ENCODE measurements around the gene GTF3C5.
"Not testable (repeated sequence)": the region's sequence is repeated elsewhere in the genome, so short reads cannot be mapped to it uniquely, and the experiment has no call there.

Gene GTF3C5

DNA sequence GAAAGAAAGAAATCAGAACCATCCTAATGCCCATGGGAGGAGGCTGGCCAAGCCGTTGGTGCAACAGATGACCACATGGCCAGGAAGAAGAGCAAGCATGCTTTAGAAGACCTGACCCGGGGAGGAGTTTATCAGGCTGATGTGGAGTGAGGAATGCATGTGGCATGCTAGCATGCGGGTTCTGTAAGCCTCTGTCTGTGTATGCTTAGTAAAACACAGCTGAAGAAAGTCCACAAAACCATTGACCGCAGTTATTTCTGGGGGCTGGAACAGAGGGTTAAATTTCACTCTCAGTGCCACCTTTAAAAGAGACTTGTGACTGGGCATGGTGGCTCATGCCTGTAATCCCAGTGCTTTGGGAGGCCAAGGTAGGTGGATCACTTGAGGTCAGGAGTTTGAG lies 33.2 kb upstream of the GTF3C5 start:
- DNase-seq: no peak

DNA sequence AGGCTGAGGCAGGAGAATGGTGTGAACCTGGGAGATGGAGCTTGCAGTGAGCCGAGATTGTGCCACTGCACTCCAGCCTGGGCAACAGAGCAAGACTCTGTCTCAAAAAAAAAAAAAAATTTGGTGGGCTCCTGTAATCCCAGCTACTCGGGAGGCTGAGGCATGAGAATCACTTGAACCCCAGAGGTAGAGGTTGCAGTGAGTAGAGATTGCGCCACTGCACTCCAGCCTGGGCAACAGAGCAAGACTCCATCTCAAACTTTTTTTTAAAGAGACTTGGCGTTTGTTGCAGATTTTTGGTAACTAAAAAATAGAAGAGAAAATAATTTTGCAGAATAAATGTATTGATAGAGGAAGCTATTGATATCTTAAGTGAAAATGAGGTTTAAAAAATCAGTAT lies 32.6 kb upstream of the GTF3C5 start:
- DNase-seq: not testable (repeated sequence)

DNA sequence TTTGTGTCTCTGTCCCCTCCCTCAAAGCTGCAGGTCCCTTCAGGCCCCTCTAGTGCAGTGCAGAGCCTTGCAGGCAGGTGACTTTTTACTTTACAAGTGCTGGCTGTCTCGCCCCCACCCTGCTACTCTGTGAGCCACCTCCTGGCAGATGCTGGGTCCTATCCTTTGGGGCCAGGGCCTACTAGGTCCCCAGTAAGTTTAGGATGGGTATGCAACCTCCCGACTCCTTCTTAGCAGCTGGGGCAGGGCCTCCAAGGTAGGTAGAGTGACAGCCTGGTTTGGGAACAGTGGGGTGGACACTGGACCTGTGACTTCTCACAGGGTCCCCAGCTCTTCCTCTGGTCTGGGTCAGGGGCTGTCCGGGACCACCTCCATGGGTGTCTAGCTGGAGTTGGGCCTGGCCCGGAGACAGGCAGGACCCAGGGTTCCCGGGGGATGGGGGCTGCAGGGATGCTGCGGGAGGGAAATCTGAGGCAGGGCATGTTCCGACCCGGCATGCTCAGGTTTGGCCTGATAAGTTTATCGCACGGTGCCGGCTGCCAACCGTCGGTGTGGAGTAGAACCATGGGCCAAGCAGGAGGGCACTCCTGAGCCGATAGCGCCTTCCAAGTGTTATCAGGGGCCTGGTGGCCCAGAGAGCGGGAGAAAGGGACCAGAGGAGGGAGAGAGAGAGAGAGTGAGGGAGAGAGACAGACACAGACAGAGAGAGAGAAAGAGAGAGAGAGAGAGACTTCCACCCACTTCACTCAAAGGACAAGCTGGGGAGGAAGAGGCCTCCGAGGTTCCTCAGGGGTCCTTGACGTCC lies 31.8 kb upstream of the GTF3C5 start:
- DNase-seq: no peak

DNA sequence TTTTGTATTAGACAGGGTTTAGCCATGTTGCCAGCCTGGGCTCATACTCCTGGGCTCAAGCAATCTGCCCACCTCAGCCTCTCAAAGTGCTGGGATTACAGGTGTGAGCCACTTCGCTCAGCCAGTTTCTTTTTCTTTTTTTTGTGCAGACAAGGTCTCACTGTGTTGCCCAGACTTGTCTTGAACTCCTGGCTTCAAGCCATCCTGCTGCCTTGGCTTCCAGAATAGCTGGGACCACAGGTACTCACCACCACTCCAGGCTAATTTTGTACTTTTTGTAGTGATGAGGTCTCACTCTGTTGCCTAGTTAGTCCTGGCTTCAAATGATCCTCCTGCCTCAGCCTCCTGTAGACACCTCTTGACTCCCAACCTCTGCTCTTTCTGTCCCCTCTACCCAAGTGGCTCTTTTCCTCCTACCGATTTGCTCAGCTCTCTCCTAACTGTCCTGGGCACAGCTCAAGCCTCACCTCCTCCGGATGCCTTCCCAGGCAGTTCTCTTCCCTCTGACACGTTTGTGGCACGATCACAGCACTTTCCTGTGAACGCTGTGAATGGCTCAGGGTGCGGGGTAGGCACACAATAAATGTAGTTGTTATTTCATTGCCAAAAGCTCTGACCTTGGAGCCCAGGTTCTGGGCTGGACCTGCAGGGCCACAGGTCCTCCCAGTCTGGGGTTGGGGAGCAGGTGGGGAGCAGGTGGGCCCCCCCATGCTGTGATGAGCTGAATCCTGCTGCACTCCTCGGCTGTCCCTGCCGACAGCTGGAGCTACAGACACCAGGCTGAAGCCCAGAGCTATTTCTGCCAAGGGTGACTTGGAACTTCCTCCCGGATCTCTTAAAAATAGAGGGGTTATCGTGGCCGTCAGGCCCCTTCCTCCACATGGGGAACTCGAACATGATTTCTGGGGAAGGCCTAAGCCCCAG lies 28.4 kb upstream of the GTF3C5 start:
- DNase-seq: no peak

DNA sequence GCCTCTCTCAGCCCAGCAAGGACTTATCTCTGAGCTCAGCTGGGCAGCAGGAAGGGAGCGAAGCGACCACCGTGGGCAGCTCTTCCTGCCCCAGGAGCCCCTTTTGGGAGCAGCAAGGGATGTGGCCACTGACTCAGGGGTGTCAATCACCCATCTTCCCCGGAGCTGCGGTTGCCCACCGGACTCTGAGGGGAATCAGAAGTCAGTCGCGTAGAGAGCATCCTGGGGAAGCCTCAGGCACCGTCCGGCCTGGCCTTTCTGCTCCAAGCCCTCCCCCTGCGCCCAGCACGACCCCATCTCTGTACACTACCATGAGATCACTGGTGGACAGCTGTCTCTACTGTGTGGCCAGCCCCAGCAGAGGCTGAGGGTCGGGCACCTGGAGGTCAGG lies 27.7 kb upstream of the GTF3C5 start:
- no peak for DNase-seq

DNA sequence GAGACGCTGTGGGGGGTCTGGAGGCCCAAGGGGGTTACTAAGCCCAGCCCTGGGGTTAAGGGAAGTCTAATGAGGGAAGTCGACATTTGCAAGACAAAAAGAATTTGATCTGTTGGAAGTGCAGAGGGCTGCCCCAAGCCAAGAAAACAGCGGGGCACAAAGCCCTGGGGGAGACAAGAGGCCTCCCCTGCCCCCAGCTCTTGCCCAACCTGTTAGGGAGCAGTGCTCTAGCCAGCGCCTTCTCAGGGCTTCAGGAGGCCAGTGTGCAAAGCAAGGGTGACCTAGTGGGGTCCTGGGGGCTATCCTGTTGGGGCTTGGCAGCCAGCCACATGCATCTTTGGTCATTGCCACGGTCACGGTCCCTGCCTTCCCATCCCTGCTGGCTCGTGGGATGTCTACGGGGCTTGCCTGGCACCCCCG lies 27.1 kb upstream of the GTF3C5 start:
- DNase-seq: no peak

DNA sequence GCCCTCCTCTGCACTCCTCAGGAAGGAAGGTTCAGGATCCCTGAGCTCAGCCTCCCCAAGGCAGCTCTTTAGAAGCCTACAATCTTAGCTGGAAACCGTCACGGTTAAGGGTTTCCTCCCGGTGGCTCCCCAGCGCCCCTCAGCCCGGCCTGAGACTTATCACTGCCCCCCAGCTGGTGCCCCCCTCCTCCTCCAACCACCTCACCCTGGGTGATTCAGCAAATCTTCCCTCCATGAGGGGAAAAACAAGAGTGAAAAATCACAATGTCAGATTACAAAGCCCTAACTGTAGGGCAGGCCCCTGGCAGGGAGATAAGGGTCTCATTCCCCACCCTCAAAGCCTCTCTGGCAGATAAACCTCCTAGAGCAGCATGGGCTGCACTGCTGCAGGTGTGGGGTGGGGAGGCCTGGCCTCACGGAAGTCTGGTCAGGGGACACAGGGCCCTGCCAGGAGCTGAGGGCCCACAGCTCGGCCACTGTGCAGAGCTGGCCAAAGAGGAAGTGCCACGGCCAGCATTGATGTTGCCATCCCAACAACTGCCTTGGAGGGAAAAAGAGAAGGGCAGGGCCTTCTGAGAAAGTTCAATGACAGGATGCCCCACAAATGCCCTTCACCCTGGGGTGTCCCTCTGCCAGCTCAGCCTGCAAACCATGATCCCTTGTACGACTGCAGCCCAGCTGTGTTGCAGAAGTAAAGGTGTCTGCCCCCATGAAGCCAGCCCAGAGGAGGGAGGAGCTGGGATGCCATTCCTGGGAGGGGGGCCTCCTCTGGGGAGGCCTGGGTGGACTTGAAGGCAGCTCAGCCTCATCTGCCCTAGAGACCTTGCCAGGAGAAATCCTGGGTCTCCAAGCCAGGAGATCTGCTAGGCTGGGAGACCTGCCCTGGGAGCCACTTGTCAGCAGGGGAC lies 26.5 kb upstream of the GTF3C5 start:
- DNase-seq: no peak

DNA sequence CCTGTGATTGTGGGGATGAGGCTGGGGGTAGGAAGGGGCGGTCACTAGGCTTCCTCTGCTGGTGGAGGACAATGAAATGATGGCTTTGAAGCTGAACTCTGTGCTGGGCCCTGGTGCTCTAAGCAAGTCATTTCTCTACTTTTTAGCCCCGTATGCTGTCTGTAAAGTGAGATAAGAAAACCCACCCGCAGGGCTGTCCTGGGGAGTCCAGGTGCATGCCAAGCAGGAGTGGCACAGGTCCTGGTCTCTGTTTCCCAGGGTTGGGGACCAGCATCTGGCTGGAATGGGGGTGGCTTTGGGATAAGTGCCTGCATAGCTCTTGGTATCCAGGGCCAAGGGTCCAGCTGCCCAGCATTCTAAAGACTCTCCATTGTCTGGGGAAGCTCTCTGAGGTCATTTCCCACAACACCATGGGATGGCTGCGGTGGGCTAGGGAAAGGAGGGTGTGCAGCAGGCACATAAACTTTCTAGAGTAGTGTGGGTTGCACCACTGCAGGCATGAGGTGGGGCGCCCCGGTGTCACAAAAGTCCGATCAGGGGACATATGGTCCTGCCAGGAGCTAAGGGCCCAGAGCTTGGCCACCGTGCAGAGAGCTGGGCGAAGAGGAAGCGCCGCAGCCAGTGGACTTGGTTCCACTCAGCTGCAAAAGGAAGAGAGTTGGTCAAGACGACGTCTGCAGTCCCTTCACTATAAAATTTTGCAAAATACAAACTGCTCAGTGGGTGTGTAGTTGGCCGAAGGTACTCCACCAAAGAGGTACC lies 25.6 kb upstream of the GTF3C5 start:
- DNase-seq: no peak

DNA sequence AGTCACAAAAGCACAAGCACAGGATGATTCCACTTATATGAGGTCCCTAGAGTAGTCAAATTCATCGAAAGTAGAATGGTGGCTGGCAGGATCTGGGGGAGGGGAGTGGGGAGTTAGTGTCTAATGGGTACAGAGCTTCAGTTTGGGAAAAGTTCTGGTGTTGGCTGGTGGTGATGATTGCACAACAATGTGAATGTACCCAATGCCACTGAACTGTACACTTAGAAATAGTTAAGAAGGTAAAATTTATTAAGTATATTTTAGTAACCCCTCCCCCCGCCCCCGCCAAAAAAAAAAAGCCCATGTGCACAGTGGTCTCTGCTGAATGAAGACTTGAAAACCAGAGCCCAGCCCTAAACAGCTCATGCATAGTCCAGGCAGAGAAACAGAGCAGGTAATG lies 24.8 kb upstream of the GTF3C5 start:
- no peak for DNase-seq

DNA sequence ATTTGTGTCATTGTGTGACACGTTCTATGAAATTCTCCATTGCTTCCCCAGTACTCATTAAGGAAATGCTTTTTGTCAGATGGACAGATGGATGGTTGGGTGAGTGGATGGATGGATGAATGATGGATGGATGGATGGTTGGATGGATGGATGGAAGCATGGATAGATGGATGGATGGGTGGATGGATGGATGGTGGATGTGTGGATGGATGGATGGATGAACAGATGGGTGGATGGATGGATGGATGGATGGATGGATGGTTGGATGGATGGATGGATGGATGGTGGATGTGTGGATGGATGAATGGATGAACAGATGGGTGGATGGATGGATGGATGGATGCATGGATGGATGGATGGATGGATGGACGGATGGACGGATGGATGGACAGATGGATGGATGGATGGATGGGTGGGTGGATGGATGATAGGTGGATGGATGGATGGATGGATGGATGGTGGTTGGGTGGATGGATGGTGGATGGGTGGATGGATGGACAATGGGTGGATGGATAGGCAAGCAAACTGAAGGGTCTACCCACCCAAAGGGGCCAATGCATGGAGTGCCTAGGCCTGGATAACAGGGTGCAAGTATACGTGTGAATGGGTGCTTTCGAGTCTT lies 24.0 kb upstream of the GTF3C5 start:
- no peak for DNase-seq

DNA sequence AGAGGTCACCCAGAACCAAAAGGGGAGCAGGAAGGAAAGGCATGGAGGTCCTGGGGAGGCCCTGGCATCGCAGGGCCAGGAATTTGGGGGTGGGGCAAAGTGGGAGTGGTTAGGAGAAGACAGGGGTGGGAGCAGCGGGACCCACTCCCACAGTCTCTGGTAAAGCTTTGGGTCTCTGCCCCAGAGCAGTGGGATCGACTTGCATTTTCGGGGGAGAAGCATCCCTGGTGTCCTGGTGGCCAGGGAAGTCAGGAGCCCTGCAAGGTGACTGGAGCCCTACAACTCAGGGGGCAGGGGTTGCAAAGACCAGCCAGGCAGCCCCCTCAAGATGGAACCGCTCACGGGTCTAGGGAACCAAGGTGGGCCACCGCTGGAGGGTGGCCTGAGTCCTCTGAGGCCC lies 22.4 kb upstream of the GTF3C5 start:
- no peak for DNase-seq

DNA sequence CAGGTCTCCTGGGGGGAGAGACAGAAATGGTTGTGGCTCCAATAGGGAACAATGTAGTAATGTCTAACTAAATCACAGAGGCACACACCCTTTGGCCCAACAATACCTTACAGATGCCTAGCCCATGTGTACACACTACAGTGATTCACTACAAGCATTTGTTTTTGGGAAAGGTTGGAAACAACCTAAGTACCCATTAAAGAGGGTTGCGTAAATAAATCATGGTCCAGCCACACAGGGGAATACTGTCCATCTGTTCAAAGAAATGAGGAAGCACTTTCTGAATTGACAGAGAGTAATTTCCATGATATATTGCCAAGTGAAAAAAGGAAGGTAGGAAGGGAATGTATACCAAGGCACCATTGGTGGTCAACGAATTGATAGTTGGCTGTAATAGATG lies 22.0 kb upstream of the GTF3C5 start:
- DNase-seq: no peak

DNA sequence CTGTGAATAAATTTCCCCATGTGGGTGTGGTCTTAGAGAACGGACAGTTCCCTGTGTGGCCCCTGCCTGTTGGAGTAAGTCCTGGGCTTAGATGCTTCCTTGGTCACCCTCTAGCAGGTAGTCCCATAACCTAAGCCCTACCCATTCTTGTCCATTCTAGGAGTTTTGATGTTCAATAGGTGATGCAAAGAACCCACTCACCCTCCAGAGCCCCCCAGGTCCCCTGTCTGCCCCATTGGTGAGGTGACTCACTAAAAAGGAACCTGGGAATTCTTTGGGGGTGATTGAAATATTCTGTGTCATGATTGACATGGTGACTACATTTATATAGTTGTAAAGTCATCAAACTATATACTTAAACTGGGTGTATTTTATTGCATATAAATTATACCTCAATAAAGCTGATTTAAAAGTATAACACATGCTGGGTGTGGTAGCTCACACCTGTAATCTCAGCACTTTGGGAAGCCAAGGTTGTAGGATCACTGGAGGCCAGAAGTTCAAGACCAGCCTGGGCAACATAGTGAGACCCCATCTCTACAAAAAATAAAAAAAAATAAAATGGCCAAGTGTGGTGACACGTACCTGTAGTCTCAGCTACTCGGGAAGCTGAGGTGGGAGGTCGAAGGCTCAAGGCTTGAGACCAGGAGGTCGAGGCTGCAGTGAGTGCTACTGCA lies 20.8 kb upstream of the GTF3C5 start:
- DNase-seq: no peak

DNA sequence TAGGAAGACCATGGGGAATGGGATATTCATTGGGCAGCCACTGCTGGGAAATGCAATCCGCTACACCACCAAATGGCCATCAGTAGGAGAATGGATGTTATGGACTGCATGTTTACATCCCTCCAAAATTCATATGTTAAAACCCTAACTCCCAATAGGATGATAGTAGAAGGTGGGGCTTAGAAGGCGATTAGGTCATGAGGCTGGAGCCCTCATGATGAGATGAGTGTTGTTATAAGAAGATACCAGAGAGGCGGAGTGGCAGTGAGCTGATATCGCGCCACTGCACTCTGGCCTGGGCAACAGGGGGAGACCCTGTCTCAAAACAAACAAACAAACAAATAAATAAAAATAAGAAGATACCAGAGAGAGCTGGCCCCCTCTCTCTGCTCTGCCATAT lies 16.1 kb upstream of the GTF3C5 start:
- DNase-seq: no peak

DNA sequence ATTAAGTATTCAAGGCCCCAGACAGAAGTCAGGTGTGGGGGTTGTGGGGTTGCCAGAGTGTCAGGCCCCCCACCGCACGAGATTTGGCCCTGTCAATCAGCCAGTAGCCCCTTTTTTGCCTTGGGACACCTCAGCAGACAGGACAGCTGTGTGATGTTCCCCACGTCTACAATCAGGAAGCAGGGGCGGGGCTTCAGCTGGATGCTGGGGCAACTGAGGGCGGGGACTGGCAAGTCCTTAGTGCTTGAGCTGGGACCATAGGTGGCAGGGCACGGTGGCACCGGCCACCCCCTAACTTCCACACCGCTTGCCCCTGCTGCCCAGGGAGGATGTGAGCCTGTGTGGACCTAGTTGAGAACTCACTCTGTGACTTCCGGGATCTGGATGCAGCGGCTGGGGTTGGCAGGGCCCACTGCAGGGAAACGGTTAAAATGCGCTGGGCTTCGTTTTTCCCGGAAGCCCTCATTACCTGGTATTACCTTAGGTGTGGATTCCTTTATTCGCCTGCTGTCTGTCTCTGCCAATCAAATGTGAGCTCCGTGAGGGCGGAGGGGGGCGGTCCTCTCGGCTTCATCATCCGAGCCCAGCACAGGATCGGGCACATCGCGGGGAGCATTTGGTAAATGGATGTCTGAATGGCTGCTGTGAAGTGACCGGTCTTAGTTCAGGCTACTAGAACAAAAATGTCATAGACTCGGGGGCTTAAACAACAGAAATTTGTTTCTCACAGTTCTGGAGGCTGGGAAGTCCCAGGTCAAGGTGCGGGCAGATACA lies 7.5 kb upstream of the GTF3C5 start:
- DNase-seq: peak; percentile 15

DNA sequence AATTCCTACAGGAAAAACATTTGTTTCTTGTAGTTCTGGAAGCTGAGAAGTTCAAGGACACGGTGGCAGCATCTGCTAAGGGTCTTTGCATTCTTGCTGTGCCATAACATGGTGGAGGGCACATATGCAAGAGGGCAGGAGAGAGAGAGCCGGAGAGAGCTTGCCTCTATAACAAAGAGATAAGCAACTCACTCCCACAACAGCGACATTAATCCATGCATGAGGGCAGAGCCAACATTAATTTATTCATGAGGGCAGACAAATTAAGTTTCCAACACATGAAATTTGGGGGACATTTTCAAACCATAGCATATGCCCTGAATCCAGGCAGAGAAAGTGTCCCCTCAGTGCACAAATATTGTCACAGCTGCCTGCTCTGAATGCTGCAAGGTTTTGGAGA lies 4.4 kb upstream of the GTF3C5 start:
- DNase-seq: no peak

DNA sequence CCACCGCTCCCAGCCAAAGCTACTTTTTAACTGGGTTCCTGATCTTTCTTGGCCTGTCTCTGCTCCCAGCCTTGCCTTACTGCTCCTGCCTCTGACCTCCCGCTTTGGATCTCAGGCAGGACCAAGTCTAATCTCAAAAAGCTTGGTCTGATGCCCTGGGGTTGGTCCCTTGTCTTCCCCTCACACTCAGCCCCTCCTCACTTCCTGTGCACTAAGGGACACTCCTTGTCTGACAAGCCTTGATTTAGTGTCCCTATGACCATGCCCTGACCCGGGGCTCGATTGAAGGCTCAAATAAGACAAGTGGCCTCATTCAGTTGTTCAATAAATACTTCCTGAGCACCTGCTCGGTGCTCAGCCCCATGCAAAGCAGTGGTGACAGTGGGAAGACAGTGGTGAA lies 3.7 kb upstream of the GTF3C5 start:
- no peak for DNase-seq

DNA sequence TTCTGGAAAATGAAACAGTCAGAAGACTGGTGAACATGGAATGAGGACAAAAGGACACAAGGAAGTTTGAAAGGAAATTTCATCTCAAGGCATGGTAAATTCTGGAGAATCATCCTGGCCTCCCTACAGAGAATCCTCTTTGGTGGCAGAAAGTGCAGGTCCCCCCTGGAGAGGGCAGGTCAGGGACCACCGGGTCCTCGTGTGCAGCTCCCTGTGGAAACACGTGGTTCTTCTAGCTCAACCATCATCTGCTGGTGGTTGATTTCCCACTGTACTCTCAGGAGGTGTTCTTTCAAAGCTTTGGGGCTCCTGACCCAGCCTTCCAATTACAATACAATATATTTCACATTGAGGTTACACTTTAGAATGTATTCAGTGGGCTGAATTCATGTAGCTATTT lies 2.6 kb upstream of the GTF3C5 start:
- no peak for DNase-seq

DNA sequence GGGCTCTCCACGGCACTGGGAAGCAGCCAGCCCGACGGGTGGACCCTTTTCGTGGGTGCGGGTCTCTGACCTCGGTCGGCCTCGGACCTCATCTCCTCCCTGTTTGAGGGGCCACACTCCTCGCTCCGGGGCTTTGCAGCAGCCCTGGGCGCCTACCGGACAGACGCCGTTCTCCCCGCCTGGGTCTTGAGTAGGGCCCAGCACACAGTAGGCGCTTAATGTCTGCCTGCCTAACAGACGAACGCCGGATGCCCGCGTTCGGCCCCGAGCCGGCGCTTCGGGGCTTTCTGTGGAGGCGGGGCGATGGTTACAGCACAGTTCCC lies 842 bp upstream of the GTF3C5 start:
- no peak for DNase-seq

DNA sequence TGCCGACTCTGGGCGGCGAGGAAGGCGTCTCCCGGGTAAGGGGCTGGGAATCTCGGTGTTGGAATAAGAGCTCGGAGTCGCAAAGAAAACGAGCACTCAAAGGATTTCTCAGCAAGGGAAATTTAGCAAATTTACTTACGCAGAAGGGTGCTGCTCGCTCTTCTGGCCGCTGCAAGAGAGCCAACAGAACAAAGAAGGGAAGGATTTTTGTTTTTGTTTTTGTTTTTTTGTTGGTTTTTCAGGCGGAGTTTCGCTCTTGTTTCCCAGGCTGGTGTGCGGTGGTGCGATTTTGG lies 279 bp downstream of the GTF3C5 start:
- no peak for DNase-seq

DNA sequence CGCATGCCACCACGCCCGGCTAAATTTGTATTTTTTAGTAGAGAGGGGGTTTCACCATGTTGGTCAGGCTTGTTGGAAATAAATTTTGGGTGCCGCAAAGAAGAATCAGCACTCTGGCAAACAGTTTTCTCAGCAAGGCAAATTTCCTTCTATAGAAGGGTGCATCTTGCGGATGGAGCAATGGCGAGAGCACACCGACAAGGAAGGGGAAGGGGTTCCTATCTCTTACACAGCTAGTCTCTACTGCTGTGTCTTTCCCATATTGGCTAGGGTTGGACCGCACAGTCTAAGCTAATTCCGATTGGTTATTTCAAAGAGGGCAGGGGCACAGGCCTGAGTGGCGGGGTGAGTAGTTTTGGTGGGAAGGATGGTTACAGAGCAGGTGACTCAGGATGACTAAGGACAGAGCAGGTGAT lies 707 bp downstream of the GTF3C5 start:
- DNase-seq: no peak
